HG03354 (cell line): ENCODE results near the gene RP2.

Source experiments
- ATAC-seq: cut with Tn5 transposase; IDR thresholded peaks from one replicate; pipeline ENCODE4 v1.9.1; 2021; ENCODE audit warnings: mild to moderate bottlenecking; ENCODE audit not compliant: unreplicated experiment, poor library complexity, severe bottlenecking

Gene RP2

DNA sequence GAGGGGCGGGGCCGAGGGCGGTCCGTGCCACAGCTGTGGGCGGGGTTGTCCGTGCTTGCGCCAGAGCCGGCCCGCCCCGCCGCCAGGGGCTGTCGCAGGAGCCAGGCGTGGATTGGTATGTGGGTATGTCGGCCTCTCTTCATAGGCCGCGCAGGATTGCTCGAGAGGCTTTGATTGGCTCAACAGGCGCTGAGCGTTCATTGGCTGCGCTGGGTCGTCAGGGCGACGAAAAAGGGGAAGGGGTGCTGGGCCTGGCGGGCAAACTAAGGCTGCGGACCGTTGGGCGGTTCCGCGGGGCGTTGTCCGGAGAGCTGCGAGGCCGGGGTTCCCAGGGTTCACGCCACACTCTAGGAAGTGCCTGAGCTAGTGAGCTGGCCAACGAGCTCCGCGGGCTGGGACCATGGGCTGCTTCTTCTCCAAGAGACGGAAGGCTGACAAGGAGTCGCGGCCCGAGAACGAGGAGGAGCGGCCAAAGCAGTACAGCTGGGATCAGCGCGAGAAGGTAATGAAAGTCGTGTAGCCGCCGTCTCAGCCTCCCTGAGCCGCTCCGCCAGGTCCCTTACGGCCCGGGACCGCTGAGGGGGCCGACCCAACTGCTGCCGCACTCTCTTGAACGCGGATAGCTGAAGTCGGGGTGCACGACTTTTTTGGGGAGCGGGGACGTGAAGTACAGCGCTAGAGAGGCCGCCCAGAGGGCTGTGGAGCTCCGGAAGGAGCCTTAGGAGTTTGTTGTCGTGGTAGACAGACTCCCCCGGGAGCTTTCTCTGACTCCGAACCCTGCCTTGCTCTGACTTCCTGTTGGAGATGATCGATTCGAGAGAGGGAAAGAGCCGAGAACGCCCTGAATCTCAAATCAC is at the start of gene RP2:
Gene RP2, plus strand, starts transcription at position 343 of the 857 bp plus-strand sequence. Its CDS starts 58 bp downstream, at position 401.
- peak; percentile 91 for ATAC-seq

DNA sequence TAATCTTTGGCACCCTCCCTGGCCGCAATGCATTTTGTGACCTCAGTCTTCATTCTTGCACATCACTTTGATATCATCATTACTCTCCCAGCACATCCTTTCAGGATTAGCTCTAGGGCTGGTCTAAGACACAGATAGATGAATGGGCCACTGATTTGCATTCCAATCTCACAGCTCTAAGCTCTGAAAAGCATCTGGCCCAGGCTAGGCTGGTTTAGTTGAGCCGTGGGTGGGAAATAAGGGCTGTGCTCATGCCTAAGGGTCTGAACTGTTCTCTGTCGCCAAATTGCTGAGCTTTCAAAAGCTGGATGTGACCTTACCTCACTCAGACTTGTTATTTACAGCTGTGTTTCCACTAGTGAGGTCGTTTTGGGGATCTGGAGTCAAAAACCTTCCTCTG is 47.9 kb upstream of the RP2 start:
- no peak for ATAC-seq

DNA sequence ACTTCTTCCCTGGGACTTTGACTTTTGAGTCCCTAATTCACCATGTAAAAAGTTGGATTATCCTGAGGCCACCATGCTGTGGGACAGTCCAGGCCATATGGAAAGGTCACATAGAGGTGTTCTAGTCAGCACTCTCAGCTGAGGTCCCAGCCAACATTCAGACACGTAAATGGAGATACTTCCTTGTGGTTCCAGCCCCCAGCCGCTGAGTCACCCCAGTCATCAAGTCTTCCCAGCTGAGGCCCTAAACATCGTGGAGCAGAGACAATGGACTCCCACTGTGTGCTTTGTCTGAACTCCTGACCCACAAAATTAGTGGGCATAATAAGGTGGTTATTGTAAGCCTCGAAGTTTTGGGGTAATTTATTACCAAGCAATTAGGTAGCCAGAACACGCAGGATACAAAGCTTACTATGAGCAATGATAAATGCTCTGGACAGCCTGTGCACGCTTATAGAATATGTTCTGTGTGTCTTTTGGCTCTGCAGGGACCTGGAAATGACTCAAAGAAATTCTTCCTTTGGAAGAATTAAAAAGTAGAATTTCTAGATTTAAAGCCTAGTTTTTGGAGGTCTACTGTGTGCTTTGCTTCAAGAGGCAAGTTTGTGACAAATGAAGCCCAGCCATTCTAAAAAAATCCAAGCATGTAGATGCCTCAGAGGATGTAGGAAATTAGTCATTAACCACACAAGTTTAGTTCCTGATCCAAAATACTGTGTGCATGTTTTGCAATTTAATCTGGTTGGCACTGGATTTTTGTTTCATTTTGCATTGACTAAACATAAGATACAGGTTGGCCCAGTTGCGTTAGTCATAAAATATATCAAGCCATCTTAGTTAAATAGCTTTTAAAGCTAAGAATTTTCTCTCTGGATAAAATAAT is 44.7 kb upstream of the RP2 start:
- peak; percentile 77 for ATAC-seq

DNA sequence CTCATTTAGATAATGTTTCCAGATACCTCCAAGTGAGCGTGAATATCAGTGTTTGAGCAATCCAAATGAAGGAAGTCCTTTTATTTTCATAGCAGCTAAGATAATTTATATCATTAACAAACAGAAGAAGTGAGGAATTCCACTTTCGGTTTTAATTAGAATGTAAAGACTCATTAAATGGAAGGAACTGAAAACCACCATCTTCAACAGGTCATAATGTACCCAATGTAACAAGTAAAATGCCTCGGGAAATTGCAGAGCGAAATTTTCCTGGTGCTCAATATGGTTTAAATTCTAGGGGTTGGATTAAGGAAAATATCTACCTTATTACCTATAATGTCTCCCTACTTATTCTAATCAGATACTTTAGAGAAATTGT is 44.0 kb upstream of the RP2 start:
- no peak for ATAC-seq

DNA sequence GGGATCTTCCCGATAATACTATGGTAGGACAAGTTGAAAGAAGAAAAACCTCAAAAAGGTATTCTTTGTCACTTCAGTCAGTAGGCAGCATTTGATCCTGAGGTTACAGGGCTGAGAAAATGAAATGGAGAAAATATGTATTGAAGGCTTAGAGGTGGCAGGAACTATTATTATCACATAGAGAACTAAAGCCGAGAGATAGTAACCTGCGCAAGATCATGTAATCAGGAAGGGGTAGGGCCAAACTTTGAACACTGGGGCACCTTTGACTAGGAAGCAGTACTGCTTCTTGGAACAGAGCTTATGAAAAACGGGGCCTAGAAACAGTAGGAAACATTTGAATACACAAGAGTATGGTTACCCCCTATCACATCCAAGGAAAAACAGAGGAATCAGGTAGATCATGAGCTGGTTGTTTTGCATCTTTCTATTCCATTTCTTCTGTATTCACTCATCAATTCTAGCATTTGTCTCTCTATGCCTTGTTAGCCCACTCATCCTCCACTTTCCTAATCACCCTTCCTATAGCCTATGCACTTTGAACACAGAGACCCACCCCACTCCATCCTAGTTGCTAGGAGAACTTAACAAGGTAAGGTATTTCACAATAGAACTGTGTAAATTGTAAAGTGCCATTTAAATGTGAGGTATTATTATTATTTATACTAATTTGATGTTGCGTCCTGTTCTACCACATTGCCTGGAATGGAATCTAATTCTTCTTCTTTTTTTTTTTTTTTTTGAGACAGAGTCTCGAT is 43.3 kb upstream of the RP2 start:
- no peak for ATAC-seq

DNA sequence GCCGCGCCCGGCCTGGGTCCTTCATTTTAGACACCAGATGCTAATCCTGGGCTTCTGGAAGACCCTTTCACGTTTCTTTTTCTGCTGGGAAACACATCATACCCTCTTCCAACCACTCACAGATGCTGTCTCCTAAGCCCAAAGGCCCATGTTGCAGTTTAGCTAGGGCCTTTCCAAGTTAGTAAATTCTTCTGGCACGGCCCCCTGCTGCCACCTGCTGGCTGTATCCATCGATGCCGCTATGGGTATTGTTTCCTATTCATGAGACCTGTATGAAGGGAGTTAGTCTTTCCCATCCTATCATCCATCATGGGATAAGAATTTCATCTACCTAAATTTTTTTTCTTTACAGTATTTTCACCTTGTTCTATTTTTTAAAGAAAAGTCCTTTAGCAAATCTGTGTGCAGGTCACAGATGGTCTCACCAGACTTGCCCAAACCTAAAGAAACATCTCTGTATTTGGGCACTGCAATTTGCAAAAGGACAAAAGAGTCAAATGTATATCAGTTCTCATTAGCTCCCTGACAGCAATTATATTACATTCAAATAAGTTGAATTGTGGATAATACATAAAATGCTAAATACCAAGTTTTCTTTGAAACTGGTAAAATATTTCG is 40.2 kb upstream of the RP2 start:
- ATAC-seq, result no peak

DNA sequence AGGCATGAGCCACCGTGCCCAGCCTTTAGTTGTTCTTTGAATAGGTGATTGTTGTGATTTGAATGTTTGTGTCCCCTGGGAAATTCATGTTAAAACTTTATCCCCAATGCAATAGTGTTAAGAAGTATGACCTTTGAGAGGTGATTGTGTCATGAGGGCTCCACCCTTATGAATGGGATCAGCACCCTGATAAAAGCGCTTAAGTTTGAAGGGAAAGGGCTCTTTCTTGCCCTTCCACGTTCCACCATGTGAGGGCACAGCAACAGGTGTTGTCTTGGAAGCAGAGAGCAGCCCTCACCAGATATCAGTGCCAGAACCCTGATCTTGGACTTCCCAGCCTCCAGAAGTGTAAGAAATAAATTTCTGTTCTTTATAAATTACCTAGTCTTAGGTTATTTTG is 33.7 kb upstream of the RP2 start:
- ATAC-seq, result no peak

DNA sequence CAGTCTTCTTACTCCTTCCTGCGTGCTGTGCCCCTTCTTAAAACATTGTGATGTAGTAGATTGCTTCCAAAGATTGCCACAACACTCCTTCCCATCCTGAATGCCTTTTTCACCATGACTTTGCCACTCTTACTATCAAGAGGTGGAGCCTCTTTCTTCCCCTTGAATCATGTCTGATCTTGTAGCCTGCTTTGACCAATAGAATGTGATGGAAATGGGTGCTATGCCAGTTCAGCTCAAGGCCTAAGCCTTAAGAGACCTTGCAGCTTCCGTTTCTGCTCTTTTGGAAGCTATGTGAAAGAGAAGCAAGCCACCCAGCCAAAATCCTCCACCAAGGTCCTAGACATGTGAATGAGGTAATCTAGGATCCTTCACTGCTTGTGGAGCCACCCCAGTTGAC is 31.6 kb upstream of the RP2 start:
- ATAC-seq, result no peak

DNA sequence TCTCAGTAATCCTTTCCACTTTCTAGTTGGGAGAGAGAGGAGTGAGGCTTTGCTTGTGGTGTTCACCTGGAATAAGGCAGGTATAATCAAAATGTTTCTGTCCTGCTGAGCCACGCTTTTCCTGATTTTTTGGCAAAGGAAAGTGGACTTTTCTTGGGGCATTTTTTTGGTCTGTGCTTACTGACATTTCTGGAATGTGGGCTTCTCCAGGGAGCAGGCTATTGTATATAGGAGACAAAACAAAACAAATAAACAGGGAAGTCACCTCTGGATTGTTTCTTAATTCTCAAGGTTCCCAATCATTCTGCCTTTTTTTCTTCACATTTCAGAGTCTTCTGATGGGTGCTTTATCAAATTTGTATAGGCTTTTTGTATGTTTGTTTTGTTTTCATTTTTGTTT is 25.7 kb upstream of the RP2 start:
- no peak for ATAC-seq

DNA sequence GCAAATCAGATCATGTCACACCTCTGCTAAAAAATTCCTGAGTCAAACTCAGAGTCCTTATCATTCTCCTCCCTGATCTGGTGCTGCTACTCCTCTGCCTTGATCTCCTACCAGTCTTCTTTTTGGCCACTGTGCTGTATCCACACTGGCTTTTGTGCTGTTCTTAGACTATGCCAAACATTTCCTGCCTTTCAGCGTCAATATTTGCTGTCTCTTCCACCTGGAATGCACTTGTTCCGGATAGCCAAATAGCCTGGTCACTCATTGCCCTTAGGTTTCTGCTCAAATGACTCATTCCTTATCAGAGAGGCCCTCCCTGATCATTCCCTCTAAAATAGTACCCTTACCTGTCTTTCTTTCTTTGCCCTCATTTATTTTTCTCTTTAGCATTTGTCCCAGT is 24.4 kb upstream of the RP2 start:
- no peak for ATAC-seq

DNA sequence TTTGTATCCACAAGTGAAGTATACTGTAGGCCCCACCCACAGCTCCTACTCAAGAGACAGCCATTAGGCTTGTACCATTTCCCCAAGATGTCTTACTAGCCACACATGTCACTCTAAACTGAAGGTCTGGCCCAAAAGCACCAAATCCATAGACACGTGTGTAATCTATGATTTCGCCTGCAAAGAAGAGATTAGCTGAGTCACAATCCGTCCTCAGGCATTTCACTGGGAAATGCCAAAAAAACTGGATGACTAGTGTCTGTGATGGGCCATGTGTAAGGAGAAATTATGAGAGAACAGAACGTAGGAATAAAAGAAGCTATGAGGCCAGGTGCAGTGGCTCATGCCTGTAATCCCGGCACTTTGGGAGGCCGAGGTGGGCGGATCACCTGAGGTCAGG is 21.9 kb upstream of the RP2 start:
- no peak for ATAC-seq

DNA sequence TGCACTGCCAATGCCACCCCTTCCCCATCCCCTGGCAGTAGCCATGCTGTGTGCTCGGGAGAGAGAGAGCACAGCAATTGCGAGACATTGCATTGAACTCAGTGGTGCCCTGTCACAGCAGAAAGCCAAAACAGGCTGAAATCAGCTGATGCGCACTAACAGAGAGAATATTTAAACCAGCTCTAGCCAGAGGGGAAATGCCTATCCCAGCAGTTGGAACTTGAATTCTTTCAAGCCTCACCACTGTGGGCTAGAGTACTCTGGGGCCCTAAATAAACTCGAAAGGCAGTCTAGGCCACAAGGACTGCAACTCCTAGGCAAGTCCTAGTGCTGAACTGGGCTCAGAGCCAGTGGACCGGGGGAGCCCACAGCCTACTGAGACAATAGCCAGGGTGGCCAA is 17.7 kb upstream of the RP2 start:
- ATAC-seq, result no peak

DNA sequence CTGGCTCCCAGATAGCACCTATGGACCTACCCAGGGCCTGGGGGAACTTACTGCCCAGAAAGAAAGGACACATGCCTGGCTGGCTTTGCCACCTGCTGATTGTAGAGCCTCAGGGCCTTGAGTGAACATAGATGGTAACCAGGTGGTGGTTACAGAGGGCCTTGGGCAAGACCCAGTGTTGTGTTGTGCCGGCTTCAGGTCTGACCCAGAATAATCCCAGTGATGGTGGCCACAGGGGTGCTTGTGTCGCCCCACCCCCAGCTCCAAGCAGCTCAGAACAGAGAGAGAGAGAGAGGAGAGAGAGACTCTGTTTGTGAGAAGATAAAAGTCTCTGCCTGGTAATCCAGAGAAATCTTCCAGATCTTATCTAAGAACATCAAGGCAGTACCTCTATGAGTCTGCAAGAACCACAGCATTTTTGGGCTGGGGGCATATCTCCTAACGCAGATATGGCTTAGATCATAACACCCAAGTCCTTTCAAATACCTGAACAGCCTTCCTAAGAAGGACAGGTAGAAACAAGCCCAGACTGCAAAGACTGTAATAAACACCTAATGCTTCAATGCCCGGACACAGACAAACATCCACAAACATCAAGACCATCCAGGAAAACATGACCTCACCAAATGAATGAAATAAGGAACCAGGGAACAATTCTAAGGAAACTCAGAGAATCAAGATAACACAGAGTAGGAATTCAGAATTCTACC is 16.3 kb upstream of the RP2 start:
- ATAC-seq, result no peak

DNA sequence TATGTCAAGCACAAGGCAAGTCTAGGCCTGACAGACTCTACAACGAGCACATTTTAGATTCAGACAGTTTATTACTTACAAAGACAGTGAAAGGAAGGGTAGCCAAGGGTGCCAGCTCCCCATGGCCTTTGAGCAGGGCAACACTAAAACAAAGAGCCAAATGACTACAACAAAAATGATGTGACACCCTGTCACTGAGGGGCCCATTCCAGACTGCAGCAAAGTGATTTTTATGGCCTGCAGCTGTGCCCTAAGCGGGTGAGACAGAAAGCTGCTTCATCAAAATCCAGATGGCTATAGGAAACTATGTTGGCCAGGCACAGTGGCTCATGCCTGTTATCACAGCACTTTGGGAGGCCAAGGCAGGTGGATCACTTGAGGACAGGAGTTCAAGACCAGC is 13.4 kb upstream of the RP2 start:
- no peak for ATAC-seq

DNA sequence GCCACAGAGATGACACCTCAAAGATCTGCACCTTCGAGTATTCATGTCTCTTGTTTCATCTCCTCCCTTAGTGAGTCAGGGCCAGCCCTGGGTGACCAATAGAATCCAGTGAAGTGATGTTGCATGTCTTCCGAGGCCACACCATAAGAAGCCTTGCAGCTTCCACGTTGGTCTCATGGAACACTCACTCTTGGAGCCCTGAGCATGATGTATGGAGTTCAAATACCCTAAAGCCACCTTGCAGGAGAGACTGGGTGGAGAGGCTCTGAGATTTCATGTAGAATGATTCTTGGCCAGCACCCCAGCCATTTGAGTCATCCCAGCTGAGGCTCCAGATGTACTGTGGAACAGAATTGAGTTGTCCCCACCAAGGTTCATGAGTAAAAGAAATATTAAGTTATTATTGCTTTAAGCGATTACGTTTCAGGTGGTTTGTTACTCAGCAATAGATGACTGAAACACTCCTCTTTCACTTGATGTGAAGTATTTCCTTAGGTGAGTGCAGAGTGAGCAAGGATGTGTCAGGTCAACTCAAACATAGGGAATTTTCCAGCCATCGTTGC is 5.0 kb upstream of the RP2 start:
- ATAC-seq, result no peak

DNA sequence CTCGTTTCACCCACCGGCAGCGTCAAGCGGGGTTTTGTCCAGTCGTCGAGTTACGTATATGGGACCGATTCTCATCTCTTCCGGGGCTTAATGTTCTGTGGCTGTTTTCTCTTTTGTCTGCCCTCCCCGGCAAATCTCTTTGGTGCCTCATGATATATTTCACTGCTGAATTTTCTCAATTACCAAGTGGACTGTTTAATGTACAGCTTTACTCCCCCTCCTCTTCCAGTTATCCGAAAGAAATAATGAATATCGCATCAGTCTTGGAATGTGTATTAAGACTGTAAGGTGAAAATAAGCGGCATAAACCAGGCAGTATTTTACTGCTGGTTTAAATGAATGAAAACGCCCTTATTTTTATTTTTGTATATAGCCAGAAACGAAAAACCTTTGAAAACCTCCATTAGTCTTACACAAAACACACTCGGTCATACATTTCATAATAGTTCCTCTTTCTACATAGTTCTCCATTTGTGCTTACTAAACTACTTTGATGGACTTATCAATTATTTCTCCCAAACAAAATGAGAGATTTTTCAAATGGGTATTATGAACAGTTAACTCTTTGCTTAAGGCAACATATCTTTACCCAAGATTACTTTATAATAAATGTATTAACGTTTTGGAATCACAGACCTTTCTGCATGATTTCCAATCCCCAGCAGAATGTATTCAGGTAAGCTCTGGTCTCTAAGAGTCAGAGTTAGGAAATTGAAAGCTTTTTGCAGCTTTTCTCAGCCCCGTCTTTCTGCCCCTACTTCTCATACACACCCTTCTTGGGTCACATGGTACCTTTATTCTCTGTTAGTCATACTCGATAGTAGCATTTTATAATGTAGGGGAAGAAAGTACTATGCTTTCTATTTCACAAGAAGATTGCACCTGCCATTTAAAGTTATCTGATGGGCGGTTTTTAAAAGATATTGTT is 979 bp downstream of the RP2 start:
- ATAC-seq, result no peak

DNA sequence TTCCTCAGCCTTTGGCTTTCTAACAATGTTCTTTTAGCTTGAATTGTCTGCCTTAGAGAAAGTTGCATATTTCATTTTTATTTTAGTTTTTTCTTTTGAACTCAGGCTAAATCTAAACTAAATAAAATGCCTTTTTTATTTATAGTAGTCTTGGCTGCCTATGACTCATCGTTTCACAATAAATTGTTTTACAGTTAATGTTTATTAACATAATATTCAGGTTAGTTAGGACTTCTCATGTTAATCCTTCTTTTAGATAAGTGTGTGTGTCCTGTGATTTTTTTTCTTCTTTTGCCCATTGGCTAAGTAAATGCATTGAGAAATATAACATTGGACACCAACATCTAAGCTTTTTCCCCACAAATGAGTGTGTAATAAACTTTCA is 1.6 kb downstream of the RP2 start:
- no peak for ATAC-seq

DNA sequence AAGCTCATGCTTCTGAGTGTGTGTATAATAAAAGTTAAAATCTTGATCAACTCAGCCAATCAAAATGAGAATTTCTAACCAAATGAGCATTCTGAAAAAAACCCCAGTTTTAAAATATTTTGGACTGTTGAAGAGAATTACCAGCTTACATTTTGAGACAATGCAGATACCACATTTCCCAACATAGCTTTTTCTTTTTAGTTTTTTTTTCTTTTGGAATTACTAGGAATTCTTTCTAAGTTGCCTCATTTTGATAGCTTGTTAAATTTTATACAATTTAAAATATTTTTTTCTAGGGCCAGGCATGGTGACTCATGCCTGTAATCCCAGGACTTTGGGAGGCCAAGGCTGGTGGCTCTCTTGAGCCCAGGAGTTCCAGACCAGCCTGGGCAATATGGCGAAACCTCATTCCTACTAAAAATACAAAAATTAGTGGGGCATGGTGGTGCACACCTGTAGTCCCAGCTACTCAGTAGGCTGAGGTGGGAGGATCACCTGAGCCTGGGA is 2.2 kb downstream of the RP2 start:
- ATAC-seq, result no peak
